ENCODE results near the gene PPP1R12A. TPM values are rescaled to one million over a fixed set of nuclear protein-coding genes. Genes with fewer than 3 reads are reported as not detected.

Gene PPP1R12A
- total RNA-seq (2022; extraction: Qiagen RNA extraction): 15.4 to 33.6 TPM (median 21.1 TPM) in 5 replicates

GRCh38 chr12:79935021-79935623 lies at the start of gene PPP1R12A:
Gene PPP1R12A, minus strand, starts transcription at chr12:79935097. Its CDS starts 166 bp downstream, at chr12:79934931.

Other genes with a start within 250 kb of the PPP1R12A start
- gene PAWR, start 244.1 kb downstream of the PPP1R12A start, total RNA-seq (2022; extraction: Qiagen RNA extraction): 36.9 to 54.4 TPM (median 50.9 TPM) in 5 replicates
- 0.02 TPM in 1 of 5 replicates, not detected in the others for gene OTOGL, start 164.4 kb upstream of the PPP1R12A start, total RNA-seq (2022; extraction: Qiagen RNA extraction)

All from A549 treated with AZD2906 at 1 μM for 4 hours (cell line).